Adrenal gland (tissue), 12 donors: ENCODE data around the gene SH3GL2. TPM values are rescaled to one million over a fixed set of nuclear protein-coding genes. Genes with fewer than 3 reads are reported as not detected.

Source experiments
- DNase-seq, 7 donors: peaks; one replicate each; pipeline ENCODE4 v3.0.0-alpha.2; 2019 to 2020
- H3K27ac ChIP-seq, 5 donors: fragments of 200-600 bp; sonication (generic) in 4 of 5; 1 replicate in 3 of 5; 2 replicates in 2 of 5; pipeline versions ENCODE4 v1.5.1 to v1.8.0; 2016 to 2020; ENCODE audit warnings: mild to moderate bottlenecking in 1 of 5
- H3K27me3 ChIP-seq: fragments of 200-600 bp; 2 replicates; pipeline ENCODE4 v1.8.0; 2021
- H3K36me3 ChIP-seq, 2 donors: fragments of 200-600 bp; replicated peaks in 1 of 2; 1 replicate in 1 of 2; 2 replicates in 1 of 2; pipeline versions ENCODE4 v1.5.1 to v1.8.0; 2018 to 2022
- H3K4me1 ChIP-seq, 2 donors: fragments of 200-600 bp; replicated peaks in 1 of 2; 1 replicate in 1 of 2; 2 replicates in 1 of 2; pipeline versions ENCODE4 v1.5.1 to v1.8.0; 2018 to 2021
- H3K4me3 ChIP-seq, 4 donors: fragments of 200-600 bp; sonication (generic) in 3 of 4; one replicate each; pipeline ENCODE4 v1.5.1; 2016 to 2018
- H3K9me3 ChIP-seq, 3 donors: fragments of 200-600 bp; sonication (generic) in 1 of 3; replicated peaks in 1 of 3; 1 replicate in 2 of 3; 2 replicates in 1 of 3; pipeline versions ENCODE4 v1.5.1 to v1.8.0; 2016 to 2021
- CTCF ChIP-seq, 6 experiments: fragments of 450-650 bp in 4 of 6; fragments of 200-600 bp in 2 of 6; sonication (generic) in 1 of 6; IDR thresholded peaks; 1 replicate in 5 of 6; 2 replicates in 1 of 6; pipeline versions ENCODE4 v1.5.1 to v1.8.0; 2016 to 2021; ENCODE audit warnings: antibody characterized with exemption in 6 of 6, mild to moderate bottlenecking in 2 of 6, moderate library complexity in 1 of 6
- POLR2A ChIP-seq, 2 donors: fragments of 450-650 bp; IDR thresholded peaks; one replicate each; pipeline ENCODE4 v1.6.1; 2017; ENCODE audit warnings: antibody characterized with exemption in 2 of 2, mild to moderate bottlenecking in 2 of 2, moderate library complexity in 1 of 2
- WGBS, 4 donors: extraction: QIAGEN DNeasy Blood & Tissue Kit in 2 of 4; methylation state at CpG; one replicate each; pipeline versions ENCODE4 v1.1.5 to v1.1.7; 2013 to 2017; 5-methylcytosine and 5-hydroxymethylcytosine counted together
- intact Hi-C, 2 donors: fragments of 100-400 bp; cut with DNase I; formaldehyde crosslinking; loops; one replicate each; pipeline versions ENCODE4 v1.14.1 to v1.15.0; 2022 to 2023
- polyA plus RNA-seq, 3 donors: library from polyadenylated mRNA; stranded (reverse); fragments of 200-250 nt in 2 of 3; fragments of 350-450 nt in 1 of 3; fragmentation: Illumina TruSeq in 1 of 3; extraction: RNeasy Lipid Tissue Mini Kit (QIAGEN cat#74804) in 1 of 3; gene quantifications; one replicate each; pipeline ENCODE4 v1.2.3, GENCODE V29; 2013 to 2014
- total RNA-seq, 9 donors: library from RNA; depleted of rRNA in 4 of 9; stranded (reverse); fragments of >200 nt in 4 of 9; fragments of 120-200 nt in 1 of 9; fragmentation: NEBNext Ultra II Directional in 1 of 9; extraction: Animal tissue kit (Norgen Biotek cat#: 25700) in 1 of 9; gene quantifications; one replicate each; pipeline versions ENCODE4 v1.1.0 to v1.2.4, GENCODE V29; 2013 to 2023
- donor health status: healthy with polysubstance abuse.
- donor health status: Bipolar disorder and iron deficiency.
- donor health status: DM: yes; HTN: yes; CAD: no.
- donor health status: DM: no; HTN: no; CAD: no.
- donor health status: DM: no; HTN: no; CAD: no.
- donor health status: DM: yes; HTN: yes; CAD: no.

SH3GL2 gene
- total and polyA plus RNA-seq, 12 donors, result 0.07 to 0.29 (median 0.19) TPM; not detected in 8

DNA sequence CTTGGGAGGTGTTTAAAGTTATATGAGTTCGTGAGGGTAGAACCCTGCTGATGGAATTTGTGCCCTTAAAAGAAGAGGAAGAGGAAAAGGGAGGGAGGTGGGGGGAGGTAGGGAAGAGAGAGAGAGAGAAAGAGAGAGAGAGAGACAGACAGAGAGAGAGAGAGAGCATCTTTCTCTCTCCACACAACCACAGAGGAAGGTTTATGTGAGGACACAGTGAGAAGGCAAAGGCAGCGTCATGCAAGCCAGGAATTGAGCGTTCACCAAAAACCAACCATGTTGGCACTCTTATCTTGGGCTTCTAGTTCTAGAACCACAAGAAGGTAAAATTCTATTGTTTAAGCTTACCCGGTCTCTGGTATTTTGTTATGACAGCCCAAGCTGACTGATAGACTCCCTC is 152.4 kb downstream of the SH3GL2 start:
- intact Hi-C loops, result no loop called here
- Histone ChIP-seq H3K9me3 (no peaks in the 10 kb centered on the region), H3K36me3 (no peaks in the 10 kb centered on the region), H3K4me3 (no peak overlapping the region), H3K27ac (no peak overlapping the region), H3K4me1 (no peaks in the 10 kb centered on the region), H3K27me3 (no peaks in the 10 kb centered on the region)
- 67 to 78% (median 78%) methylated on average over 4 of the region's 4 CpGs for WGBS, 4 donors
- no peak for DNase-seq
- TF ChIP-seq CTCF (IDR thresholded peaks at IDR 0.05), result no peak
- TF ChIP-seq POLR2A (IDR thresholded peaks at IDR 0.05), result no peak

DNA sequence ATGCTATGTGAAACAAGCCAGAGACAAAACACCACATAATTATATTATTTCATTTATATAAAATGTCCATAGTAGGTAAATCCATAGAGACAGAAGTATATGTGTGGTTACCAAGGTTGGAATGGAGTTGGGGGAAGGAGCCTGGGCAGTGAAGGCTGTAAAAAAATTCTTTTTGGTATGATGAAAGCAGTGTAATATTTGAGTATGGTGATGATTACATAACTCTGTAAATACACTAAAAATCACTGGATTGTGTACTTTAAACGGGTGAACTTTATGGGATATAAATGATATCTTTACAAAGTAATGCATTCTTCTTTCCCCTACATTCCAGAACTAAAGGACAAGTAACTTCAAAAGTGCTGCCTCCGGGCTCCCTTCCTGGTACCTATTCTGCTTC is 155.8 kb downstream of the SH3GL2 start:
- intact Hi-C loops, result no loop called here
- H3K4me1 ChIP-seq, result no peaks in the 10 kb centered on the region
- DNase-seq, result no peak
- no peak overlapping the region for H3K27ac ChIP-seq
- H3K36me3 ChIP-seq, result no peaks in the 10 kb centered on the region
- 49 to 68% (median 57%) methylated on average over 2 of the region's 2 CpGs for WGBS, 4 donors
- TF ChIP-seq CTCF (IDR thresholded peaks at IDR 0.05) (no peak), POLR2A (IDR thresholded peaks at IDR 0.05) (no peak)
- no peaks in the 10 kb centered on the region for H3K9me3 ChIP-seq
- H3K4me3 ChIP-seq, result no peak overlapping the region
- no peaks in the 10 kb centered on the region for H3K27me3 ChIP-seq

DNA sequence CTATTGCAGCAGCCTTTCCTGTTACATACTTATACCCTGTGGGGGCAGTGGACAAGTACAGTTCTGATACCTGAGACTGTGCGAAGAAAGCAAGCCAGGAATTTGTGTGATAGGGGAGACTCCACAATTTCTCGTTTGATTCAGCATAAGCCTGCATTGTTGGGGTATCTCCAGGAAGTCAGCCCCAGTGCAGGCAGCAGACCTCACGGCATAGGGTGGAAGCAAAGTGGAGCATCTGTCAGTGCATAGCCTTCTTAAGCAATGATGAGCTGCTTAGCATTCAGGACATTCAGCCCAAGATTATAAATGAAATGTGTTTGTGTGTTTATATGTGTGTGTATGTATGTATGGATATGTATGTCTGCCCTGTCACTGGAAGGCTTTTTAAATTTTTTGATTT is 157.0 kb downstream of the SH3GL2 start:
- Histone ChIP-seq H3K27me3 (no peaks in the 10 kb centered on the region), H3K9me3 (no peaks in the 10 kb centered on the region), H3K27ac (no peak overlapping the region), H3K36me3 (no peaks in the 10 kb centered on the region), H3K4me3 (no peak overlapping the region), H3K4me1 (no peaks in the 10 kb centered on the region)
- intact Hi-C loops, result no loop called here
- DNase-seq, result no peak
- WGBS, 4 donors, result 65 to 73% (median 71%) methylated on average over 3 of the region's 3 CpGs
- TF ChIP-seq POLR2A (IDR thresholded peaks at IDR 0.05) (no peak), CTCF (IDR thresholded peaks at IDR 0.05) (no peak)

GRCh38 chr9:17739022-17739421 is 160.2 kb downstream of the SH3GL2 start:
- no peaks in the 10 kb centered on the region for H3K9me3 ChIP-seq
- DNase-seq, result no peak

More at GRCh38 chr9:17739022-17739421, 160.2 kb downstream of the SH3GL2 start:
- intact Hi-C loops, result no loop called here
- no peaks in the 10 kb centered on the region for H3K4me1 ChIP-seq
- TF ChIP-seq CTCF (IDR thresholded peaks at IDR 0.05) (no peak), POLR2A (IDR thresholded peaks at IDR 0.05) (no peak)
- no peaks in the 10 kb centered on the region for H3K36me3 ChIP-seq
- no peak overlapping the region for H3K27ac ChIP-seq
- no peaks in the 10 kb centered on the region for H3K27me3 ChIP-seq
- 56 to 66% (median 61%) methylated on average over 2 of the region's 2 CpGs for WGBS, 4 donors
- no peak overlapping the region for H3K4me3 ChIP-seq
